Left lung (tissue), 10 donors: Measurements from ENCODE around the gene RPTOR. TPM values are rescaled to one million over a fixed set of nuclear protein-coding genes. Genes with fewer than 3 reads are reported as not detected.
"Not testable (repeated sequence)": the region's sequence is repeated elsewhere in the genome, so short reads cannot be mapped to it uniquely, and the experiment has no call there.

Source experiments
- ATAC-seq: fragments of 200-7000 bp; cut with Tn5 transposase; one replicate; pipeline ENCODE4 v1.9.1; 2020; ENCODE audit warnings: moderate library complexity
- DNase-seq, 4 donors: peaks; one replicate each; pipeline ENCODE4 v3.0.0-alpha.2; 2013 to 2020
- H3K27ac ChIP-seq, 2 donors: fragments of 200-600 bp; sonication (generic) in 1 of 2; one replicate each; pipeline versions ENCODE4 v1.5.0 to v1.8.0; 2020 to 2021
- H3K27me3 ChIP-seq, 2 donors: fragments of 200-600 bp; sonication (generic) in 1 of 2; one replicate each; pipeline versions ENCODE4 v1.5.0 to v1.8.0; 2020 to 2021
- H3K36me3 ChIP-seq, 2 donors: fragments of 200-600 bp; sonication (generic) in 1 of 2; one replicate each; pipeline versions ENCODE4 v1.5.0 to v1.8.0; 2020 to 2021
- H3K4me1 ChIP-seq, 2 donors: fragments of 200-600 bp; one replicate each; pipeline ENCODE4 v1.8.0; 2021
- H3K4me3 ChIP-seq, 2 donors: fragments of 200-600 bp; sonication (generic) in 1 of 2; one replicate each; pipeline versions ENCODE4 v1.5.0 to v1.8.0; 2020 to 2021; ENCODE audit warnings: mild to moderate bottlenecking in 1 of 2
- H3K9me3 ChIP-seq, 2 donors: fragments of 200-600 bp; sonication (generic) in 1 of 2; one replicate each; pipeline versions ENCODE4 v1.5.0 to v1.8.0; 2020 to 2021
- intact Hi-C, 2 donors: fragments of 100-400 bp; cut with DNase I; formaldehyde crosslinking; loops; one replicate each; pipeline versions ENCODE4 v1.11.2 to v1.14.2; 2022
- polyA plus RNA-seq, 6 donors: library from polyadenylated mRNA; unstranded; fragments of 120-200 nt; gene quantifications; one replicate each; pipeline ENCODE4 v1.2.1, GENCODE V29; 2013; ENCODE audit not compliant: insufficient read length in 6 of 6
- total RNA-seq, 2 donors: library from RNA; stranded (reverse); fragmentation: NEBNext Ultra II Directional; extraction: Animal tissue kit (Norgen Biotek cat#: 25700); gene quantifications; one replicate each; pipeline ENCODE4 v1.2.1, GENCODE V29; 2021
- TF ChIP-seq, protein P1 (sequence below), 2 donors: fragments of 200-600 bp; sonication (generic) in 1 of 2; IDR thresholded peaks; one replicate each; pipeline versions ENCODE4 v1.5.0 to v1.8.0; 2021; ENCODE audit warnings: antibody characterized with exemption in 2 of 2
- donor health status: DM: no; HTN: yes; CAD: no.
- donor health status: DM: no; HTN: no; CAD: no.

The RPTOR gene
- total and polyA plus RNA-seq, 8 donors = 14.2 to 39.2 (median 20.7) TPM

DNA sequence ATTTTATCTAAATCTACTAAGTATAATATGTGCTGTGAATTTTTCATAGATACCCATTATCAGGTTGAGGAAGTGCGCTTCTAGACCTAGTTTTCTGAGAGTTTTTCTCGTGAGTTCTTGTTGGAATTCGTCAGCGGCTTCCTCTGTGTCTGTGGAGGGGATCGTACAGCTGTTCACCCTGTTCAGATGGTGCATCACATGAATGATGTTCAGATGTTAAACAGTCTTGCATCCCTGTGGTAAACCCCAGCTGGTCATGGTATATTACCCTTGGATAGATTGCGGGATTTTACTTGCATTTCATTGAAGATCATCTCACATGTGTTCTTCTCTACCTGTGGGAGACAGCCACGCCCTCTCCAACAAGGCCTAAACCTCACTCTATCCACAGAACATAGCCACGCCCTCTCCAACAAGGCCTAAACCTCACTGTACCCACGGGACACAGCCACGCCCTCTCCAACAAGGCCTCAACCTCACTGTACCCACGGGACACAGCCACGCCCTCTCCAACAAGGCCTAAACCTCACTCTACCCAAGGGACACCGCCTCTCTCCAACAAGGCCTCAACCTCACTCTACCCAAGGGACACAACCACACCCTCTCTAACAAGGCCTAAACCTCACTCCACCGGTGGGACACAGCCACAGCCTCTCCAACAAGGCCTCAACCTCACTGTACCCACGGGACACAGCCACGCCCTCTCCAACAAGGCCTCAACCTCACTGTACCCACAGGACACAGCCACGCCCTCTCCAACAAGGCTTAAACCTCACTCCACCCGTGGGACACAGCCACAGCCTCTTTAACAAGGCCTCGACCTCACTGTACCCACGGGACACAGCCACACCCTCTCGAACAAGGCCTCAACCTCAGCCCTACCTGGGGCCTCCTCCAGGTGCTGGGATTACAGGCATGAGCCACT lies 266.8 kb downstream of the RPTOR start:
- no peak for ATAC-seq
- DNase-seq = peak in 1 of 4 donors; percentile 10
- Histone ChIP-seq H3K4me3 (no peak overlapping the region), H3K27me3 (no peaks in the 10 kb centered on the region), H3K36me3 (no peaks in the 10 kb centered on the region), H3K4me1 (no peaks in the 10 kb centered on the region), H3K27ac (no peak overlapping the region), H3K9me3 (peaks cover 0 to 12% of the 10 kb centered on the region in 2 donors)
- TF ChIP-seq, protein P1, sequence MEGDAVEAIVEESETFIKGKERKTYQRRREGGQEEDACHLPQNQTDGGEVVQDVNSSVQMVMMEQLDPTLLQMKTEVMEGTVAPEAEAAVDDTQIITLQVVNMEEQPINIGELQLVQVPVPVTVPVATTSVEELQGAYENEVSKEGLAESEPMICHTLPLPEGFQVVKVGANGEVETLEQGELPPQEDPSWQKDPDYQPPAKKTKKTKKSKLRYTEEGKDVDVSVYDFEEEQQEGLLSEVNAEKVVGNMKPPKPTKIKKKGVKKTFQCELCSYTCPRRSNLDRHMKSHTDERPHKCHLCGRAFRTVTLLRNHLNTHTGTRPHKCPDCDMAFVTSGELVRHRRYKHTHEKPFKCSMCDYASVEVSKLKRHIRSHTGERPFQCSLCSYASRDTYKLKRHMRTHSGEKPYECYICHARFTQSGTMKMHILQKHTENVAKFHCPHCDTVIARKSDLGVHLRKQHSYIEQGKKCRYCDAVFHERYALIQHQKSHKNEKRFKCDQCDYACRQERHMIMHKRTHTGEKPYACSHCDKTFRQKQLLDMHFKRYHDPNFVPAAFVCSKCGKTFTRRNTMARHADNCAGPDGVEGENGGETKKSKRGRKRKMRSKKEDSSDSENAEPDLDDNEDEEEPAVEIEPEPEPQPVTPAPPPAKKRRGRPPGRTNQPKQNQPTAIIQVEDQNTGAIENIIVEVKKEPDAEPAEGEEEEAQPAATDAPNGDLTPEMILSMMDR (IDR thresholded peaks at IDR 0.05) = no peak
- intact Hi-C loops = no loop called here

DNA sequence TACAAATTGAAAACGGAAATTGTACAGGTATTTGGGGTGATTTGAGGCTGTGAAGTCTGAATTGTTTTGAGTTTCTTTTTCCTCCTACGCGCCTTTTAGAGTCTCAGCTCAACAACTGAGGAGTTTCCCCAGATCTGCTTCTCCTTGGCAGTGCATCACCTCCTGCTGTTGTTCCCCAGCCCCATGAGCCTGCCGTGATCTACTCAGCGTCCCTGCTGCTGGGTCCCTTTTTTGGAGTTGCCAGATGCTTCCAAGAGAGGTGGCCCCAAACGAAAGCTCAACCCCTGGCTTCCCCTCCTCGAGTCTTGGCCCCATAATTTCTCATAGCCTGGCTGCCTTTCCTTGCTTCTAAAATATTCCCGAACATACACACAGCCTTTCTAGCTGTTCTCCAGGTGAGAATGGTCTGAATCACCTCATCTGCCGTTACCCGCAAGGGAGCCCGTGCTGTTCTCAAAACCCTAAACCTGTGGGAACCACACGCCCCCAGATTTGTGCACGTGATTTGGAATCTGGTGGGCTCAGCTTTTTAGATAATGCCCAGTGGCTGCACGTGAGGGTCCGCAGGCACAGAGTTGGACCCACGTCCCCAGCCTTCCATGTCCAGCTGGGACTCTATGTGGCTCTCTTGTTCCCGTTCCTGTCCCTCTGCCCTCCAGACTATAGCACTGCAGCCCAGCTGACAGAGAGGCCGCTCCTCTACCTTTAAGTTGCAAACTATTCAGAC lies 267.9 kb downstream of the RPTOR start:
- Histone ChIP-seq H3K4me1 (no peaks in the 10 kb centered on the region), H3K4me3 (no peak overlapping the region), H3K27ac (no peak overlapping the region), H3K9me3 (peaks cover 0 to 2% of the 10 kb centered on the region in 2 donors), H3K27me3 (no peaks in the 10 kb centered on the region), H3K36me3 (no peaks in the 10 kb centered on the region)
- TF ChIP-seq, protein P1 (IDR thresholded peaks at IDR 0.05) = no peak
- ATAC-seq (no peak), DNase-seq (peak in 1 of 4 donors; percentile 3)
- intact Hi-C loops = no loop called here

DNA sequence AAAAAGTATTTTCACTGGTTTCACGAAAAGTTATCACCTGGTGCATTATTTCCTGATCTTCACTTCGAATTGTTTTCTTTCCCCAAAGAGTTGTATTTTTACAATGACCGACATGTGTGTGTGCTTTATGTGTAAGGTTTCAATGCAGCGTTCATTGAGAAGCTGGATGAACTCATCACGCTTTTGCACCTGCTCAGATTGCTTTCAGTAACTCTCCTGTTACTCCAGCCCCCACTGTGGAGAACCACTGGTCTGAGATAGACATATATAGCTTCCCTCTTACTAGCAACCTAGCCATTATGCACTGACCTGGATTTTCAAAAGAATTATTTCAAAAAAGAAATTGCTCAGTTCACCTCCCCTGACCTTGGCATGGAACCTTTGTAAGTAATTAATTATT lies 268.7 kb downstream of the RPTOR start:
- no peak for ATAC-seq
- TF ChIP-seq, protein P1 (IDR thresholded peaks at IDR 0.05) = no peak
- Histone ChIP-seq H3K27ac (no peak overlapping the region), H3K9me3 (no peaks in the 10 kb centered on the region), H3K27me3 (no peaks in the 10 kb centered on the region), H3K4me1 (no peaks in the 10 kb centered on the region), H3K4me3 (no peak overlapping the region), H3K36me3 (no peaks in the 10 kb centered on the region)
- DNase-seq = no peak
- intact Hi-C loops = no loop called here

DNA sequence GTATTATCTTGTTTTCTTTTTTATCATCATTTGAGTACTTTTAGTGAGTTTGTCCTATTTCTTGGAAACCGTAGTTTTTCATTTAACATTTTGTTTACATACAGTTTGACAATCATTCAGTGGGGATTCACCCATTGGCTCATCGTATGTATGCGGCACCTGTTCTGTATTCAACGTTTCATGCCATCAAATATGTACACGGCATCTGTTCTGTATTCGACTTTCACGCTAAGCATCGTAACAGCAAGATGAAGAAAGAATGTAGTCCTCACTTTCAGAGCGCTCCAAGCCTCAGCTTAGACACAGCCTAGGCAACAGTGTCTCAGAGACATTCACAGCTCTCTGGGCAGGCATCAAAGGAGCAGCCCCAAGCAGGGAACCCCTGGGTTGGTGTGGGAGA lies 269.9 kb downstream of the RPTOR start:
- intact Hi-C loops = no loop called here
- Histone ChIP-seq H3K9me3 (no peaks in the 10 kb centered on the region), H3K27me3 (no peaks in the 10 kb centered on the region), H3K36me3 (no peaks in the 10 kb centered on the region), H3K4me3 (no peak overlapping the region), H3K4me1 (peaks cover 0 to 10% of the 10 kb centered on the region in 2 donors), H3K27ac (no peak overlapping the region)
- no peak for ATAC-seq
- DNase-seq = no peak
- TF ChIP-seq, protein P1 (IDR thresholded peaks at IDR 0.05) = no peak

DNA sequence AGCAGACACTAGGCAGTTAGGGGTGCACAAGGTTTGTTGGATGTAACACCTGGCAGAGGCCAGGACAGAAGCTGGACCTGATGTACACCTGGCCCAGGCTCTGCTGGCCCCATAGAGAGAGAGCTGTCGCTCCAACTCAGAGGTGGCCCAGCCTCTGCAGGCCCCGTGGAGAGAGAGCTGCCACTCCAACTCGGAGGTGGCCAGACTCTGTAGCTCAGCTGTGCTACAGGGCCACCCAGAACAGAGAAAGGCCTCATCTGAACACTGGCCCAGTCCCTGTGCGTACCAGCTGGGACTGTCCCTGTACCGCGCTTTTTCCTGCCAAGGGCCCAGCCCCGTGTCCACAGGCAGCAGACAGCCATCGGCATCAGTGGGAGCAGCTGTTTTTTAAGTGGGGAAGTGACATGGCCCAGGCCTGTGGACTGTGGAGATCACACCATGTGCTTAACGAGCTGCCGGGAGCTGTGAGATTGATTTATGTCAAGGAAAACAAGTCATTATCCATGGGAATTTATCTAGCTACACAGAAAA lies 270.6 kb downstream of the RPTOR start:
- Histone ChIP-seq H3K36me3 (no peaks in the 10 kb centered on the region), H3K27ac (no peak overlapping the region), H3K4me1 (peaks cover 0 to 17% of the 10 kb centered on the region in 2 donors), H3K27me3 (no peaks in the 10 kb centered on the region), H3K9me3 (no peaks in the 10 kb centered on the region), H3K4me3 (no peak overlapping the region)
- ATAC-seq (no peak), DNase-seq (peak in 2 of 4 donors; percentile 11 to 48)
- TF ChIP-seq, protein P1 (IDR thresholded peaks at IDR 0.05) = no peak
- intact Hi-C loops = no loop called here

DNA sequence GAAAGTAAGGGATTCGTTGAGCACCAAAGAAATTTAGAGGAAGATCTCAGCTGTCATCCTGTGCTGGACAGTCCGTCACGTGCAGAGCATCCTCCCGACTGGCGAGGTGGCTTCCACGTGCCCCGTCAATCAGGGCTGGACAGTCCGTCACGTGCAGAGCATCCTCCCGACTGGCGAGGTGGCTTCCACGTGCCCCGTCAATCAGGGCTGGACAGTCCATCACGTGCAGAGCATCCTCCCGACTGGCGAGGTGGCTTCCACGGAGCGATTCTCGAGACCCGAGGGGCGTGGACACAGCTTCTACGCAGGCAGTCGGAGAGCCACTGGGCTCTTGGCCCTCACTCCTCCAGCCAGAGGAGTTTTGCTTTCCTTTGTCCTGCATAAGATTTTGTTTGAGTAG lies 271.1 kb downstream of the RPTOR start:
- ATAC-seq, H3K4me3 ChIP-seq, intact Hi-C loops, H3K36me3 ChIP-seq, H3K9me3 ChIP-seq, H3K27ac ChIP-seq, H3K27me3 ChIP-seq: not testable (repeated sequence)
- DNase-seq = peak in 2 of 4 donors; percentile 19 to 61
- H3K4me1 ChIP-seq = peaks cover 0 to 21% of the 10 kb centered on the region in 2 donors
